ENCODE measurements around the gene CDKN1A. TPM values are rescaled to one million over a fixed set of nuclear protein-coding genes. Genes with fewer than 3 reads are reported as not detected.

CDKN1A gene
- total and polyA plus RNA-seq, 10 of the 15 experiments (the other 5 are each of a cell fraction or from before 2014, with no cell fraction given), result 25.2 to 637 (median 216) TPM

DNA sequence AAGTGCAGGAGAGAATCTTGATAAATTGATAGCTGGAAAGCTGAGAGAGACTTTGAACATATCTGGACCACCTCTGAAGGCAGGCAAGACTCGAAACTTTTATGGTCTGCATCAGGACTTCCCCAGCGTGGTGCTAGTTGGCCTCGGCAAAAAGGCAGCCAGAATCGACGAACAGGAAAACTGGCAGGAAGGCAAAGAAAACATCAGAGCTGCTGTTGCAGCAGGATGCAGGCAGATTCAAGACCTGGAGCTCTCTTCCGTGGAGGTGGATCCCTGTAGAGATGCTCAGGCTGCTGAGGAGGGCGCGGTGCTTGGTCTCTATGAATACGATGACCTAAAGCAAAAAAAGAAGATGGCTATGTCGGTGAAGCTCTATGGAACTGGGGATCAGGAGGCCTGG lies 4.6 kb upstream of the CDKN1A start:
- no peak for TF ChIP-seq ZNF24 (IDR thresholded peaks at IDR 0.05)
- no peak for TF ChIP-seq SPI1 (IDR thresholded peaks at IDR 0.05; ENCODE audit: borderline replicate concordance, insufficient read depth, low read depth, low read length)
- no peak for TF ChIP-seq HDAC2 (IDR thresholded peaks at IDR 0.05)
- TF ChIP-seq RB1 (IDR thresholded peaks at IDR 0.05; ENCODE audit: borderline replicate concordance), result no peak
- no peak for TF ChIP-seq ZNF207 (IDR thresholded peaks at IDR 0.05; ENCODE audit: borderline replicate concordance)
- TF ChIP-seq SMAD1 (IDR thresholded peaks at IDR 0.05; ENCODE audit: low read depth, partially characterized antibody), result no peak
- no peak overlapping the region for H3K4me3 ChIP-seq
- DNase-seq (ENCODE audit: low read depth, low spot score) (no peak), FAIRE-seq (no peak), ATAC-seq (no peak)
- CTCF ChIA-PET, result interaction anchor here (1.5 to 10.7 kb wide), 2 partner anchors 8 to 46 kb away, joined by 4 to 146 read pairs; no protein-coding TSS in a partner anchor
- no peak overlapping the region for H3K4me2 ChIP-seq (ENCODE audit: control insufficient read depth, insufficient read depth)
- SMC1A ChIA-PET (ENCODE audit: uncharacterized antibody, unreplicated experiment), result interaction anchor here (2.7 to 17.5 kb wide), 3 partner anchors 8 to 49 kb away, joined by 9 to 240 read pairs (median 199); no protein-coding TSS in a partner anchor
- intact Hi-C loops (cut with micrococcal nuclease; ENCODE audit: unreplicated experiment) (no loop called here), in situ Hi-C loops (cut with MboI) (no loop called here)
- H3K27me3 ChIP-seq (replicated peaks in 1 of 2; ENCODE audit: control insufficient read depth in 2 of 2, insufficient read depth in 2 of 2, low read length in 1 of 2), result no peaks in the 10 kb centered on the region
- peaks cover 29% of the 10 kb centered on the region for H3K79me2 ChIP-seq (ENCODE audit: control insufficient read depth, insufficient read depth, low read length)
- H3K4me1 ChIP-seq (ENCODE audit: control insufficient read depth, insufficient read depth, low read length), result peaks cover 26% of the 10 kb centered on the region
- H2AFZ ChIP-seq (ENCODE audit: control insufficient read depth, low read depth, low read length), result no peak overlapping the region
- POLR2A ChIA-PET, result interaction anchor here (7.1 to 13.6 kb wide), 2 partner anchors 8 to 19 kb away, joined by 77 to 243 read pairs; no protein-coding TSS in a partner anchor
- RAD21 ChIA-PET (ENCODE audit: unreplicated experiment), result interaction anchor here (1.2 kb wide), 1 partner anchor 81 kb away, joined by 4 read pairs; no protein-coding TSS in a partner anchor
- H3K9ac ChIP-seq (ENCODE audit: control insufficient read depth, insufficient read depth, low read length), result no peak overlapping the region
- H3K9me3 ChIP-seq (replicated peaks; ENCODE audit: control insufficient read depth, insufficient read depth, low read length), result no peaks in the 10 kb centered on the region
- no peaks in the 10 kb centered on the region for H3K36me3 ChIP-seq (ENCODE audit: control insufficient read depth in 2 of 2, insufficient read depth in 2 of 2, low read length in 1 of 2)
- H3K27ac ChIP-seq (ENCODE audit: control insufficient read depth, insufficient read depth), result no peak overlapping the region
- WGBS (ENCODE audit: insufficient coverage, insufficient replicate concordance, low lambda C conversion rate, missing lambda C conversion rate), result 88% methylated on average over 10 of the region's 10 CpGs
- no TSS peak for BruUV-seq (replicated peaks)
- H4K20me1 ChIP-seq (ENCODE audit: control insufficient read depth, insufficient read depth), result no peaks in the 10 kb centered on the region

DNA sequence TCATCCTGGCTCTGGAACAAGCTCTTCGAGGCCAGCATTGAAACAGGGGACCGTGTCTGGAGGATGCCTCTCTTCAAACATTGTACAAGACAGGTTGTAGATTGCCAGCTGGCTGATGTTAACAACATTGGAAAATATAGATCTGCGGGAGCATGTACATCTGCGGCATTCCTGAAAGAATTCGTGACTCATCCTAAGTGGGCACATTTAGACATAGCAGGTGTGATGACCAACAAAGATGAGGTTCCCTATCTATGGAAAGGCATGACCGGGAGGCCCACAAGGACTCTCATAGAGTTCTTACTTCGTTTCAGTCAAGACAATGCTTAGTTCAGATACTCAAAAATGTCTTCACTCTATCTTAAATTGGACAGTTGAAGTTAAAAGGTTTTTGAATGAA lies 3.6 kb upstream of the CDKN1A start:
- no peak for DNase-seq (ENCODE audit: low read depth, low spot score)
- Histone ChIP-seq H3K27ac (ENCODE audit: control insufficient read depth, insufficient read depth) (0 out of 2 replicates have a peak overlapping the region, but pooled peaks have one; percentile 9), H3K4me1 (ENCODE audit: control insufficient read depth, insufficient read depth, low read length) (peaks cover 26% of the 10 kb centered on the region), H3K4me2 (ENCODE audit: control insufficient read depth, insufficient read depth) (no peak overlapping the region), H3K4me3 (no peak overlapping the region), H2AFZ (ENCODE audit: control insufficient read depth, low read depth, low read length) (no peak overlapping the region), H3K9ac (ENCODE audit: control insufficient read depth, insufficient read depth, low read length) (no peak overlapping the region), H4K20me1 (ENCODE audit: control insufficient read depth, insufficient read depth) (no peaks in the 10 kb centered on the region), H3K9me3 (replicated peaks; ENCODE audit: control insufficient read depth, insufficient read depth, low read length) (no peaks in the 10 kb centered on the region), H3K36me3 (ENCODE audit: control insufficient read depth in 2 of 2, insufficient read depth in 2 of 2, low read length in 1 of 2) (no peaks in the 10 kb centered on the region), H3K27me3 (replicated peaks in 1 of 2; ENCODE audit: control insufficient read depth in 2 of 2, insufficient read depth in 2 of 2, low read length in 1 of 2) (no peaks in the 10 kb centered on the region), H3K79me2 (ENCODE audit: control insufficient read depth, insufficient read depth, low read length) (peaks cover 40% of the 10 kb centered on the region)
- in situ Hi-C loops (cut with MboI), result no loop called here
- no TSS peak for BruUV-seq (replicated peaks)
- ChIA-PET SMC1A (ENCODE audit: uncharacterized antibody, unreplicated experiment) (interaction anchor here (2.2 to 17.5 kb wide), 4 partner anchors 9 to 50 kb away, joined by 9 to 240 read pairs (median 106); no protein-coding TSS in a partner anchor), POLR2A (interaction anchor here (7.1 to 13.6 kb wide), 2 partner anchors 9 to 20 kb away, joined by 77 to 243 read pairs; no protein-coding TSS in a partner anchor), CTCF (interaction anchor here (0.8 to 10.7 kb wide), 2 partner anchors 9 to 82 kb away, joined by 3 to 146 read pairs; no protein-coding TSS in a partner anchor), RAD21 (ENCODE audit: unreplicated experiment) (interaction anchor here (1.2 to 10.4 kb wide), 3 partner anchors 9 to 80 kb away, joined by 4 to 195 read pairs (median 11); no protein-coding TSS in a partner anchor)
- 89% methylated on average over 7 of the region's 7 CpGs for WGBS (ENCODE audit: insufficient coverage, insufficient replicate concordance, low lambda C conversion rate, missing lambda C conversion rate)
- no peak for FAIRE-seq
- intact Hi-C loops (cut with micrococcal nuclease; ENCODE audit: unreplicated experiment), result no loop called here
- ATAC-seq, result no peak
- TF ChIP-seq NR2C2 (IDR thresholded peaks at IDR 0.05; ENCODE audit: borderline replicate concordance, control insufficient read depth, insufficient read length, low read depth), result no peak
- TF ChIP-seq TCF3 (IDR thresholded peaks at IDR 0.05; ENCODE audit: borderline replicate concordance, insufficient read depth, low read depth, low read length), result no peak
- no peak for TF ChIP-seq MYC (IDR thresholded peaks at IDR 0.05; ENCODE audit: insufficient read depth, insufficient read length, insufficient replicate concordance, low read length, severe bottlenecking)
- no peak for TF ChIP-seq ZNF384 (IDR thresholded peaks at IDR 0.05; ENCODE audit: borderline replicate concordance, low read depth, low read length)
- TF ChIP-seq, protein P1, sequence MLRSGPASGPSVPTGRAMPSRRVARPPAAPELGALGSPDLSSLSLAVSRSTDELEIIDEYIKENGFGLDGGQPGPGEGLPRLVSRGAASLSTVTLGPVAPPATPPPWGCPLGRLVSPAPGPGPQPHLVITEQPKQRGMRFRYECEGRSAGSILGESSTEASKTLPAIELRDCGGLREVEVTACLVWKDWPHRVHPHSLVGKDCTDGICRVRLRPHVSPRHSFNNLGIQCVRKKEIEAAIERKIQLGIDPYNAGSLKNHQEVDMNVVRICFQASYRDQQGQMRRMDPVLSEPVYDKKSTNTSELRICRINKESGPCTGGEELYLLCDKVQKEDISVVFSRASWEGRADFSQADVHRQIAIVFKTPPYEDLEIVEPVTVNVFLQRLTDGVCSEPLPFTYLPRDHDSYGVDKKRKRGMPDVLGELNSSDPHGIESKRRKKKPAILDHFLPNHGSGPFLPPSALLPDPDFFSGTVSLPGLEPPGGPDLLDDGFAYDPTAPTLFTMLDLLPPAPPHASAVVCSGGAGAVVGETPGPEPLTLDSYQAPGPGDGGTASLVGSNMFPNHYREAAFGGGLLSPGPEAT (IDR thresholded peaks at IDR 0.05; ENCODE audit: low read depth), result no peak
- no peak for TF ChIP-seq ZNF24 (IDR thresholded peaks at IDR 0.05)
